NCI-H146 (cell line): Measurements from ENCODE around the gene KDM4E.
"Not testable (repeated sequence)": the region's sequence is repeated elsewhere in the genome, so short reads cannot be mapped to it uniquely, and the experiment has no call there.

Source experiments
- DNase-seq: peaks from one replicate; lab custom pipeline; 2025; lab: John Stamatoyannopoulos, UW

Gene KDM4E

DNA sequence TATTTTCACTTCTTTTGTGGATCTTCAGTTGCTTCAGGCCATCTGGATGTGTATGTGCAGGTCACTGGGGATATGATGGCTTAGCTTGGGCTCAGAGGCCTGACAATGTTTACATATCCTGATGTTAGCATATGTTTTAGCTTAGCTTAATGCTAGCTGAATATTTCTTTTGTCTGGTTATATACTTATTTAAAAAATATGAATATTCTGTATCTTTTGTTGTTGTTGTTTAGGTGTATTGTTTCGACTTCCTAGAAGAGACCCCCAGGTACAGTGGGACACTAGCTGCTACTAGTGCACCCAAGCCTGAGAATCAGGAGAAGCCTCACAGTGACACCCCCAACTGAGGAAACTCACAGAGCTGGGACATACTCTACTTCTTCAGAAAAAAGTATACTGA lies at the start of gene KDM4E:
TSS of gene KDM4E (plus strand) at position 301 of the 400 bp plus-strand sequence. CDS start 300 bp downstream, outside the sequence.
- no peak for DNase-seq

- no peak for DNase-seq
Observed at GRCh38 chr11:94975599-94975998, 49.5 kb upstream of the KDM4E start.

DNA sequence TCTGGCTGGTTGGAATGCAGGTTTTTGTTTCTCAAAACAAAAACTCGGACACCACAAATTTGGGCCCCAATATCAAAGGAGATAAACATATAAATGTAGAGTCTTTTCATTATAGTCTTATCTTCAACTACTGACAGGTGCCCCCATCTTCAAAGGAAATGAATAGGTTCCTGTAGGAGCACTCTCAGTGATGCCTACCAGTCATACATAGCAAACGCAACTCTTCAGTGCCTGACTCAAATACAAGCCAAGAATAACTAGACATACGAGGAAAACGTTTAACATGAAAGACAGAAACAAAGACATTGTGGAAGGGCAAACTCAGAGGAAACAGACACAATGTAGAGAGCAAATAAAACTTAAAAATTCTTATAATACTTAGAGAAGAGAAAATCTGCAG lies 37.7 kb upstream of the KDM4E start:
- DNase-seq = no peak

- no peak for DNase-seq
Observed at GRCh38 chr11:94988748-94989147, 36.3 kb upstream of the KDM4E start.

- DNase-seq = no peak
Observed at GRCh38 chr11:94993400-94993943, 31.6 kb upstream of the KDM4E start.

GRCh38 chr11:94997437-94997836 lies 27.6 kb upstream of the KDM4E start:
- no peak for DNase-seq

DNA sequence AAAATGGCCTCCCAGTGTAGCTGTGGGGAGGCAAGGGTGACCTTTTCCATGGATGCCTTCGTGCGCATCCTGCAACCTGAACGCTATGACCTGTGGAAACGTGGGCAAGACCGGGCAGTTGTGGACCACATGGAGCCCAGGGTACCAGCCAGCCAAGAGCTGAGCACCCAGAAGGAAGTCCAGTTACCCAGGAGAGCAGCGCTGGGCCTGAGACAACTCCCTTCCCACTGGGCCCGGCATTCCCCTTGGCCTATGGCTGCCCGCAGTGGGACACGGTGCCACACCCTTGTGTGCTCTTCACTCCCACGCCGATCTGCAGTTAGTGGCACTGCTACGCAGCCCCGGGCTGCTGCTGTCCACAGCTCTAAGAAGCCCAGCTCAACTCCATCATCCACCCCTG lies 26.8 kb upstream of the KDM4E start:
- no peak for DNase-seq

- no peak for DNase-seq
Observed at GRCh38 chr11:95003716-95004115, 21.3 kb upstream of the KDM4E start.

DNA sequence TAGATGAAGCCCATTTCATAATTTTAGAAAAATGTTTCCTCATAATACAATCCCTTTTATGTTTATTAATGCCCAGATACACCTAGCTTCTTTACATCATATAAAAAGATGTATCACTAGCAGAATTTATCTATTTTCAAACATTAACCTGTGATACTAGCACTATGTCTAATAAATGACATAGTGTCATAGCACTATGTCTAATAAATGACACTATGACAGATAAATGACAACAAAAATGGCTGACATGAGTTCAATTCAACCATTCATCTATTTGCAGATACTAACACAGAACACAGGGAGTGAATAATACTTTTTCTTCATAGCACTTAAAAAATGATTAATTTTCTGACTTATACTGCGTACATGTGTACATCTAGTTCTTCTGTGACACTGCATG lies 19.4 kb upstream of the KDM4E start:
- DNase-seq = no peak

GRCh38 chr11:95011376-95011775 lies 13.7 kb upstream of the KDM4E start:
- DNase-seq = no peak

- DNase-seq = no peak
Observed at GRCh38 chr11:95014184-95014821, 10.8 kb upstream of the KDM4E start.

DNA sequence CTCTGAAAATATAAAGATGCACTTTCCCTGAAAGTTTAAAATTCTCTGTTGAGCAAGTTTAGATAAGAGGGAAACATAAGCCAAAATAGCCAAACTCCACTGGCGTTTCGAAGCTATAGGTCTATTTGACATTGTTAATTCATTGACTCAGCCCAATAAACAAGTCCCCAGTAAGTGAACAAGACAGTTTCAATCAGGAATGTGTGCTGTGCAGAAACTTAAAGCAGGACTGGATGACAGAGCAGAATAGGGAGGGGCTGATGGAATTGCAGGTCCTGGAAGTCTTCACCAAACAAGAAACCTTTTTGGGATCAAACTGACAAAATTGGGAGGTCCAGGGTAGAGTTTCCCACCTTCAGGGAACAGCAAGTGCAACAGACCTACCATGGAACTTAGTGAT lies 8.9 kb upstream of the KDM4E start:
- DNase-seq = no peak

- DNase-seq = not testable (repeated sequence)
Observed at GRCh38 chr11:95021468-95021867, 3.6 kb upstream of the KDM4E start.

- not testable (repeated sequence) for DNase-seq
Observed at GRCh38 chr11:95025594-95025993, 536 bp downstream of the KDM4E start.

DNA sequence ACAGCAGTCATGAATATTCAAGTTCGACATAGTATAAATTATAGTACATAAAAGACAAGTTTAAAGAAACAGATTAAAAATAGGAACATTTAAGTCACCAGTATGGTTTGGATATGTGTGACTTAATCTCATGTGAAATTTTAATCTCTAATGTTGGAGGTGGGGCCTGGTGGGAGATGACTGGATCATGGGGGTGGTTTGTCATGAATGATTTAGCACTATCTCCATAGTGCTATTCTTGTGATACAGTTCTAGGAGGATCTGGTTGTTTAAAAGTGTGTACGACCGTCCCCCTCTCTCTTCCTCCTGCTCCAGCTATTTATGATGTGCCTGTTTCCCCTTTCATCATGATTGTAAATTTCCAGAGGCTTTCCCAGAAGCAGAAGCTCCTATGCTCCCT lies 3.3 kb downstream of the KDM4E start:
- DNase-seq = no peak

DNA sequence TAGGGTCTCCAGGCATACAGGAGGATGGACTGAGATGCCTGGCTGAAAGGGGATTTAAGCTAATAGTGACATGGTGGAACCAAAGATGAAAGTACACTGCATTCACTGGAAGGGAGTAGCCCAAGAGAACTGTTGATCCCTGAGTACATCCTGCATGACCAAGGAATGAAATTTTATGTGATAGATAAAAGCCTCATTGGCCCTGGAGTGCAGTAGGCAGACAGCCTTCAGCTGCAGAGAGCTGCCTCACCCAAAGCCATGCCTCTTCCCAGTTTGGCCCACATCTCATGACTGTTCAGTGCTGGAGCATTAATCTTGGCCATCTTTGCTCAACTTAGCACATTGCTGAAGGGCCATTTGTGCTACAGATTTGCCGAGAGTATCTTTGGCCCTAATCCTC lies 8.0 kb downstream of the KDM4E start:
- DNase-seq = no peak

GRCh38 chr11:95035316-95035715 lies 10.3 kb downstream of the KDM4E start:
- DNase-seq = no peak

DNA sequence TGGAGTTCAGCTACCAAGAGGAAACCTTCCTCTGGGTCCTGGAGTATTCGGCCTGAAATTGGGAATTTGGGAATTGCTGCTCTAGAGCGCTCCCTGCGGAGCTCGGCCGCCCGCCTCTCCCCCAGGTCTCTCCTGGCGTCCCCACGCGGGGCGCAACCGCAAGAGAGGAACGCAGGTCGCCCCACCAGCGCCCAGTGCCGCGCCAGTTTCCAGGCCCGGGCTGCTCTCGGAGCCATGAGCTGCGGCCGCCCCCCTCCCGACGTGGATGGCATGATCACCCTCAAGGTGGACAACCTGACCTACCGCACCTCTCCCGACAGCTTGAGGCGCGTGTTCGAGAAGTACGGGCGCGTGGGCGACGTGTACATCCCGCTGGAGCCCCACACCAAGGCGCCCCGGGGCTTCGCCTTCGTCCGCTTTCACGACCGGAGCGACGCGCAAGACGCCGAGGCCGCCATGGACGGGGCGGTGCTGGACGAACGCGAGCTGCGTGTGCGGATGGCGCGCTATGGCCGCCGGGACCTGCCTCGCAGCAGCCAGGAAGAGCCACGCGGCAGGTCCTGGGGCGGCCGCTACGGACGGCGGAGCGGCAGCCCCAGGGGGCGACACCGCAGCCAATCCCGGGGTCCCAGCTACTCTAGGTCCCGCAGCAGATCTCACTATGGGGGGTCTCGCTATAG lies 12.4 kb downstream of the KDM4E start:
- DNase-seq = not testable (repeated sequence)

DNA sequence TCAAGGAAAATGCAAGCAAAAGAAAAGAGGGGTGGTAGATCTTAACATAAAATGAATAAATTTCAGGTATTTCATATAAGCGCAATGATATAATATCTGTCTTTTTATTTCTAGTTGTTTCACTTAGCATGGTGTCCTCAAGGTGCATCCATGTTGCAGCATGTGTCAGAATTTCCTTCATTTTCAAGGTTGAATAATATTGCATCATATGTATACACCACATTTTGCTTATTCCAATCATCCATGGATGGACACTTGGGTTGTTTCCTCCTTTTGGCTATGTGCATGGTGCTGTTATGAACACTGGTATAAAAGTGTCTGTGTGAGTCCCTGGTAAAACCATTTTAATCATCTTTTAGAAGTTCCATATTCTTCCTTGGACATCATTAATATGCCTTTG lies 17.2 kb downstream of the KDM4E start:
- DNase-seq = no peak

DNA sequence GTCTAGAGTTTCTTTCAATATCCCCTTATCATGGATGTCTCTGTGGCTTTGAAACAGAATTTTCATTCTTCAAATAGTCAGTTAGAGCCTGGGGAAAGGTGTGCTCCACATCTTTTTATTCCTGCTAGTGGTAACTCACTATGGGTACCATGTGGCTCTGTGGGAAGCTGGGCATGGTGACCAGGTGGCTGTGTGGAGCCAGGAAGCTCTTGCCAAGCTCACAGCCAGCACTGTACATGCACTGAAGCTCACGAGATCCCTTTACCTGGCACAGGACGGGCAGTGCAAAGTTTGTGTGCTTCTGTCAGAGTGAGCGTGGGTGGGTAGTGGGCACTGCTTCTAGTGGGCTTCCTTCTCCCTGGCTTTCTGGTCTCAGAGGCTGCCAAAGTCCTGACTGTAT lies 17.8 kb downstream of the KDM4E start:
- no peak for DNase-seq

GRCh38 chr11:95044010-95044409 lies 19.0 kb downstream of the KDM4E start:
- DNase-seq = no peak

DNA sequence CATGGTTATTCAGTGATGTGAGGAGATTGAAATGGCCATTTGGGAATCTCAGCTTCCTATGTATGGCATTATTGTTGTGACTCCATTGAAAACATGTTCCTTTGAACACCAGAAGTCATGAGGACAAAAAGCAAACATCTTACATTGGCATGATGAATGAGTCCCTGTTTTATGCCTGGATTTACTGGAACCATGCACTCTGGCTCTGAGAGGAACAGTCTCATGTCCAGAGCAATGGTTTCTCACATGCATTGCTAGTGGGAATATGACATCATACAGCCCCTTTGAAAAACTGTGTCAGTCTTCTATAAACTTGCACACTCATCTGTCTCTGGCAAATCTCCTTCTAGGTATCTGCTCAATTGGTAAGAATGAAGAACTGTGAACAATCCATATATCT lies 20.8 kb downstream of the KDM4E start:
- no peak for DNase-seq

GRCh38 chr11:95049122-95049521 lies 24.1 kb downstream of the KDM4E start, which contains the start of gene KDM4F:
TSS of gene KDM4F (plus strand) at chr11:95049422.
- not testable (repeated sequence) for DNase-seq
